Measurements from ENCODE around the gene DIPK1A.
A peak's percentile ranks its signal among the peaks of the same experiment; 100 is the strongest.

The DIPK1A gene

DNA sequence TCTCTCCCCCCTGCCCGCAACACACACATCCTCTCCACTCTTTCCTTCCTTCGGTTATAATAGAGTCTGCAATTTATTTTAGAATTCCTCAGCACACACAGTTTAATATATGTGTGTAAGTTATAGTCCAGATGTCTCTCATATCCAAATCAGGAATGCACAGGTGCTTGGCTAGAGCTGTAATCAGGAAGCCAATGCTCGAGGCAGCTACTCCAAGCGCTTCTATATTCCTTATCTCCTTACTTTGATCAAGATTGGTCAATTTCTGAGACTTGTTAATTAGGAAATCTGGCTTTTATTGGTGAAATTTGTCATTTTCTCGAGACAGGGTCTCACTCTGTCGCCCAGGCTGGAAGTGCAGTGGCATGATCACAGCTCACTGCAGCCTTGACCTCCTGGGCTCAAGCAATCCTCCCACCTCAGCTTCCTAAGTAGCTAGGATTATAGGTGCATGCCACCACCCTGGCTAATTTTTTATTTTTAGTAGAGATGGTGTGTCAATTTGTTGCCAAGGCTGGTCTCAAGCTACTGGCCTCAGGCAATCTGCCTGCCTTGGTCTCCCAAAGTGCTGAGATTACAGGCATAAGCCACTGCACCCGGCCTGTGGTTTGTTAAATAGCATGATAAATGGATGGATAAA is 101.7 kb downstream of the DIPK1A start:
- peaks cover 11% of the 10 kb centered on the region for H3K36me3 Mint-ChIP-seq (ENCODE audit: low read depth)
- H3K27ac Mint-ChIP-seq = no peak overlapping the region
- H3K4me3 Mint-ChIP-seq = peak overlapping the region; percentile 59
- peaks cover 19% of the 10 kb centered on the region for H3K4me1 Mint-ChIP-seq (ENCODE audit: low read depth)
- H3K9me3 Mint-ChIP-seq = no peaks in the 10 kb centered on the region
- H3K27me3 Mint-ChIP-seq = no peaks in the 10 kb centered on the region

DNA sequence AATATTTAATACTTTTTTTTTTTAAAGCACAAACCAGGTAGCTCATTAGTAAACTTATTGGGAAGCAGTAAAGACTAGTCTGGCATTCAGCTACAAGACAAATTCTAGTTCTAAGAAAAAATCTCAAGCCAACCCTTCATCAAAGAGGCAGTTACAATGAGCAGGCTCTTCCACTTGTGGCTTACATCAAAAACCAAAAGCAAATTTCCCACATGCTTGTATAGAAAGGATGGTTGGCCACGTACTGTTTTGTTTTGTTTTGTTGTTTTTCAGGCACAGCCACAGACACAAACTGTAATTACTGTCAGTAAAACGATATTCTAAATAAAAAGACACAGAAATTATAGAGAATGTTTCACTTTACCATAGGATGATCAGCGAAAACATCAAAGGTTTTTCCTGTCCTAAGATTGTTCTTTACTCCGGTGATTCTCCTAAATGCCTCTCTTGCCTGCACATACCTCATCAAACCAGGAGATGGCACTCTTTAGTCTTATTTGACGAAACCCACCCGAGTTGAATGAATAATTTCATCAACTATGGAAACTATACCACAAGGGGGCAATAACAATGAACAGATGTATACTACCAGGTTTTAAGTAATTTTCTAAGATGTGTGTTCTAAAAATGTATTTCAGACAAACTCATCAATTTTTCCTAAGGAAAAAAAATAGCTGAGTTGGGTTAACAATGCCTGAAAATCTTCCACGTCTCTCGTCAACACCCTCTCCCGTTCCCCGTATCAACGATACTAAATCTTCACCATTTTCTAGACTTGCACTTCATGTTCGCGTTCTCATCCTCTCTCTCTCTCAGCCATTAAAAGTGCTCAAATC is 102.5 kb downstream of the DIPK1A start:
- H3K4me1 Mint-ChIP-seq (ENCODE audit: low read depth) = peaks cover 21% of the 10 kb centered on the region
- no peaks in the 10 kb centered on the region for H3K27me3 Mint-ChIP-seq
- H3K27ac Mint-ChIP-seq = no peak overlapping the region
- no peaks in the 10 kb centered on the region for H3K9me3 Mint-ChIP-seq
- peaks cover 14% of the 10 kb centered on the region for H3K36me3 Mint-ChIP-seq (ENCODE audit: low read depth)
- peak overlapping the region; percentile 59 for H3K4me3 Mint-ChIP-seq

DNA sequence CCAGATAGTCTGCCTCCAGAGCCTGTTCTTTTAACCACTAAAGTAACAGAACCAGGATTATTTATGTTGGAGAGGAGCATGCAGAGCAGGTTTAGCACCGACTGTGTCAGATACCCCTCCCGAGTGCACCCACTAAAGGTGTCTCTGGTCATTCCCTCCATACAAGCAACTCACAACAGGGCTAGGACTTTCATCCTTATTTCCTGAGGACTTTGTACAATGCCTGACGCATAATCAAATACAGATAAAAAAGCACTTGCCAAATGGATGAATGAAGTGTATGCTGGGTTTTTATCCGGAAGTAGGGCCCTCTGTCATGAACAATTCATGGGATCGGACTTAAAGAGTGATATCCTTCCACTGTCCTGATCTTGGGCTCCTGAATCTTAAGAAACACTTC is 103.4 kb downstream of the DIPK1A start:
- peaks cover 21% of the 10 kb centered on the region for H3K4me1 Mint-ChIP-seq (ENCODE audit: low read depth)
- H3K9me3 Mint-ChIP-seq = no peaks in the 10 kb centered on the region
- H3K4me3 Mint-ChIP-seq = no peak overlapping the region
- H3K36me3 Mint-ChIP-seq (ENCODE audit: low read depth) = peaks cover 14% of the 10 kb centered on the region
- H3K27ac Mint-ChIP-seq = no peak overlapping the region
- no peaks in the 10 kb centered on the region for H3K27me3 Mint-ChIP-seq

DNA sequence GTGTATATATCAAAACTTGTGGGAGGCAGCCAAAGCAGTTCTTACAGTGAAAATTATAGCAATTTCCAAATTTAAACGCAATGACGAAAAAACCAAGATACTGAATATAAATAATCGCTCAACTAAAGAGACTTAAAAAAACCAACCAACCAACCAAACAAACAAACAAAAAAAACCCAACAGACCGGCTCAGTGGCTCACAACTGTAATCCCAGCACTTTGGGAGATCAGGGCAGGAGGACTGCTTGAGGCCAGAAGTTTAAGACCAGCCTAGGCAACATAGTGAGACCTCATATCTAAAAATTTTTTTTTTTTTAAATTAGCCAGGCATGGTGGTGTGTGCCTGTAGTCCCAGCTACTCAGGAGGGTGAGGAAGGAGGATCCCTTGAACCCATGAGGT is 106.0 kb downstream of the DIPK1A start:
- peaks cover 25% of the 10 kb centered on the region for H3K4me1 Mint-ChIP-seq (ENCODE audit: low read depth)
- no peak overlapping the region for H3K4me3 Mint-ChIP-seq
- H3K36me3 Mint-ChIP-seq (ENCODE audit: low read depth) = peaks cover 21% of the 10 kb centered on the region
- H3K27me3 Mint-ChIP-seq = no peaks in the 10 kb centered on the region
- H3K9me3 Mint-ChIP-seq = no peaks in the 10 kb centered on the region
- H3K27ac Mint-ChIP-seq = no peak overlapping the region

DNA sequence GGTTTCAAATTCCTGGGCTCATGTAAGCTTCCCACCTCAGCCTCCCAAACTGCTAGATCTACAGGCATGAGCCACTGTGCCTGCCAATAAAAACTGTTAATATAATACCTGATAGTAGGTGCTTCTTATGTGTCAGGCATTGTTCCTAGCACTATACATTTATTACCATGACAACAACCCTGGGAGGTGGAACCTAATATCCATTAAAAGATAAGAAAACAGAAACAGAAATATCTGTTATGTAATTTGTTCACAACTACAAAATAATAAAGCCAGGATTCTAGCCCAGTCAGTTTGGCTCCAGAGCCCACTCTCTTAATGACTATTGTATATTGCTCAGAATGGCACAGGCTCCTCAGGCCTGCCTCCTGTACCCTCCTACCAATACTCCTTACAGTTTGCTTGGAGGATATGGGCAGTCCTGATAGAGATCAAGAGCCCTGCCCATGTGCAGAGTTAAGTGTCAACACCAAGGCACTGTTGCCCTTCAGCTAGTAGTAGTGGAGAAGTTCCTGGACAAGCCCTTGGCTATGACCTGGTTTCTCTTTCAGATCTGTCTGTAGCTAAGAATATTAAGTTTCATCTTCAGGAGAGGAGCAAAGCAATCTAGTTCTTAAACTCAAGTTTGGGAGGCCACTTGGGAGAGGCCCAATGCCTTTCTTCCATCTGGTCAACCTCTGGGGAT is 107.0 kb downstream of the DIPK1A start:
- Mint-ChIP-seq H3K4me3 (no peak overlapping the region), H3K27ac (no peak overlapping the region)

DNA sequence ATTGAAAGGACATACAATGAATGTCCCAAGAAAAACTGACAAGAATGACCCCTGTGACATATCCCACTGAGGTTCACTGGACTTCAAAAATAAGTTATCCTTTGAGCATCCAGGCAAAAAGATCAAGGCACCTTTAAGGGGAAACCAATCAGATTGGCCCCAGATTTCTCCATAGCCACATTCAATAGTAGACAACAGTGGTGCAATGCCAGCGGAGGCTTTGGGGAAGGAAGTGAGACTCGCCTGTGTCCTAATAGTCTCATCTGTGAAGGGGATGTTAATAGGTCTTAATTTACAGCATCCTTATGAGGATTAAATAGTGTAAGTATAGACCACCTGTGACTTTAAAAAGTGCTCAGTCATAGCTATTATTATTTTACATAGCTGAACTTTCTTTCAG is 108.0 kb downstream of the DIPK1A start:
- peaks cover 10% of the 10 kb centered on the region for H3K4me1 Mint-ChIP-seq (ENCODE audit: low read depth)
- no peaks in the 10 kb centered on the region for H3K27me3 Mint-ChIP-seq
- no peaks in the 10 kb centered on the region for H3K9me3 Mint-ChIP-seq
- H3K36me3 Mint-ChIP-seq (ENCODE audit: low read depth) = peaks cover 25% of the 10 kb centered on the region
- no peak overlapping the region for H3K27ac Mint-ChIP-seq
- H3K4me3 Mint-ChIP-seq = no peak overlapping the region

More for the DNA sequence above, 107.0 kb downstream of the DIPK1A start:
- Mint-ChIP-seq H3K9me3 (no peaks in the 10 kb centered on the region), H3K36me3 (ENCODE audit: low read depth) (peaks cover 25% of the 10 kb centered on the region), H3K4me1 (ENCODE audit: low read depth) (peaks cover 18% of the 10 kb centered on the region), H3K27me3 (no peaks in the 10 kb centered on the region)

DNA sequence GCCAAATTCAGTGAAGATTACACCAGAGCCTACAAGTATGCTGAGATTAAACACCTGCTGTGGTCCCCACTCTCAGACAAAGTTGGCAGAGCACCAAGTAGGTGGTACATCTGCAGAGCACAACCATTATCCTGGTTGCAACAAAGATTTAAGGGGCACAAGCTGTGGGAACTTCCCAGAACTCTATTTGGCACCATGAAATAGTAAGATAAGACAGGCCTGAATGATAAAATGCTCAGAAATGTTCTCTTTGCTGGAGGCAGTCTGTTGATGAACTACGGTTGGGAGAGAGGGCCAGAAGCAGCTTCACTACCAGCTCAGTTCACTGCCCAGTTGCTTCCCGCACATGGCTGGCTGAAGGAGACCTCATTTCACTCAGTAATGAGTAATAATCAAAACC is 109.5 kb downstream of the DIPK1A start:
- Mint-ChIP-seq H3K27ac (no peak overlapping the region), H3K36me3 (ENCODE audit: low read depth) (peaks cover 29% of the 10 kb centered on the region), H3K4me3 (no peak overlapping the region), H3K4me1 (ENCODE audit: low read depth) (peaks cover 10% of the 10 kb centered on the region), H3K27me3 (no peaks in the 10 kb centered on the region), H3K9me3 (no peaks in the 10 kb centered on the region)

DNA sequence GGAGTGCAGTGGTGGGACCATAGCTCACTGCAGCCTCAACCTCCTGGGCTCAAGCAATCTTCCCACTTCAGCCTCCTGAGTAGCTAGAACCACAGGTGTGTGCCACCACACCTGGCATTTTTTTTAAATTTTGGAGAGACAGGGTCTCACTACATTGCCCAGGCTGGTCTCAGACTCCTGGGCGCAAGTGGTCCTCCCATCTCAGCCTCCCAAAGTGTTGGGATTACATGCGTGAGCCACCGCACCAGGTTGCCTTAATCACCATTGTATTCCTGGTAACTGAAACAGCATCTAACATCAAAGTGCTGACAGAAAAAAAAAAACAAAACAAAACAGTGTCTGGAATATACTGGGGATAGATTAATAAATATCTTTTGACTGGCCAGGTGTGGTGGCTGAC is 111.2 kb downstream of the DIPK1A start:
- Mint-ChIP-seq H3K27me3 (no peaks in the 10 kb centered on the region), H3K27ac (no peak overlapping the region), H3K9me3 (no peaks in the 10 kb centered on the region), H3K4me1 (ENCODE audit: low read depth) (peaks cover 10% of the 10 kb centered on the region), H3K36me3 (ENCODE audit: low read depth) (peaks cover 29% of the 10 kb centered on the region), H3K4me3 (no peak overlapping the region)

DNA sequence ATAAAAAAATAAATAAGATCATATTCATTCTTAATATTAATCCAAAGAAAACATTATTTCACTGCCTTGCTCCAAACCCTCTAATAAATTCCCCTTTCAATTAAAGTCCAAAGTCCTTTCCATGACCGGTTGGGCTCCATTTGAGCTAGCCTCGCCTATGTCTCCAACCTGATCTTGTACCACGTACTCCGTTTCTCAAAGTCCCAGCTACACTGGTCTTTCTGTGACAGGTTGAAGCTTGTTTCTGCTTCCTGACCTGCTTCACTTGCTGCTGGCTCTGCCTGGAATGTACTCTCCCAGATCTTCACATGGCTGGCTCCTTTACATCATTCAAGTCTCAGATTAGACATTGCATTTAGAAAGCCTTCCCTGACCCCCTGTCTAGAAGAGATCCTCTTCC is 113.1 kb downstream of the DIPK1A start:
- H3K4me1 Mint-ChIP-seq (ENCODE audit: low read depth) = peaks cover 4% of the 10 kb centered on the region
- H3K4me3 Mint-ChIP-seq = no peak overlapping the region
- no peak overlapping the region for H3K27ac Mint-ChIP-seq
- H3K27me3 Mint-ChIP-seq = no peaks in the 10 kb centered on the region
- no peaks in the 10 kb centered on the region for H3K9me3 Mint-ChIP-seq
- H3K36me3 Mint-ChIP-seq (ENCODE audit: low read depth) = peaks cover 34% of the 10 kb centered on the region

DNA sequence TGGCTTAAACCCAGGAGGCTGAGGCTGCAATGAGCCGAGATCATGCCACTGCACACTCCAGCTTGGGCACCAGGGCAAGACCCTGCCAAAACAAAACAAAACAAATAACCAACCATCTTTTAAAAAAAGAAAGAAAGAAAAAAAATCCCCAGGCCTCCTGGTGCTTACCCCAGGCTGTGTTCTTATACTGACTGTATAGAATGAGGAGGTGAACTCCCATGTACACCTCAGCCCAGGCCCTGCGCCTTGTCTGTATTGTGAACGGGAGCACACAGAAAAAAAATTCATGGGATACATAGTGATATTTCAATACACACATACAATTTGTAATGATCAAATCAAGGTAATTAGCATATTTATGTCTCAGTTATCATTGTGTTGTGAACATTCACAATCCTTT is 115.4 kb downstream of the DIPK1A start:
- Mint-ChIP-seq H3K27me3 (no peaks in the 10 kb centered on the region), H3K9me3 (no peaks in the 10 kb centered on the region), H3K4me1 (ENCODE audit: low read depth) (peaks cover 5% of the 10 kb centered on the region), H3K4me3 (no peak overlapping the region), H3K36me3 (ENCODE audit: low read depth) (peaks cover 50% of the 10 kb centered on the region), H3K27ac (no peak overlapping the region)

DNA sequence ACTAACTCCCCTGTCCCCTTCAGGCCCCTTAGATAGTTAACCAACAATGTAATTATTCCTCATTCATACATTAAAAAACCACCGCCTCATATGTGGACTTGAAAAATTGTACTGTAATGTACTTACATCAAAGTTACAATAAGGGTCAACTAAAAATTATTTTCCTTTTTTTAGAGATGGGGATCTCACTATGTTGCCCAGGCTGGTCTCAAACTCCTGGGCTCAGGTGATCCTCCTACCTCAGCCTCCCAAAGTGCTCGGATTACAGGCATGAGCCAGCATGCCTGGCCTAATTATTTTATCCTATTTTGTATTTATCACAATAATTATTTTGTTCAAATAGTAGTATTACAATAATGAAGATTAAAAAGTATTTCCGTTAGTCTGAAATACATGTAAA is 116.8 kb downstream of the DIPK1A start:
- Mint-ChIP-seq H3K27me3 (no peaks in the 10 kb centered on the region), H3K4me1 (ENCODE audit: low read depth) (peaks cover 20% of the 10 kb centered on the region), H3K4me3 (no peak overlapping the region), H3K9me3 (no peaks in the 10 kb centered on the region), H3K36me3 (ENCODE audit: low read depth) (peaks cover 61% of the 10 kb centered on the region), H3K27ac (no peak overlapping the region)

DNA sequence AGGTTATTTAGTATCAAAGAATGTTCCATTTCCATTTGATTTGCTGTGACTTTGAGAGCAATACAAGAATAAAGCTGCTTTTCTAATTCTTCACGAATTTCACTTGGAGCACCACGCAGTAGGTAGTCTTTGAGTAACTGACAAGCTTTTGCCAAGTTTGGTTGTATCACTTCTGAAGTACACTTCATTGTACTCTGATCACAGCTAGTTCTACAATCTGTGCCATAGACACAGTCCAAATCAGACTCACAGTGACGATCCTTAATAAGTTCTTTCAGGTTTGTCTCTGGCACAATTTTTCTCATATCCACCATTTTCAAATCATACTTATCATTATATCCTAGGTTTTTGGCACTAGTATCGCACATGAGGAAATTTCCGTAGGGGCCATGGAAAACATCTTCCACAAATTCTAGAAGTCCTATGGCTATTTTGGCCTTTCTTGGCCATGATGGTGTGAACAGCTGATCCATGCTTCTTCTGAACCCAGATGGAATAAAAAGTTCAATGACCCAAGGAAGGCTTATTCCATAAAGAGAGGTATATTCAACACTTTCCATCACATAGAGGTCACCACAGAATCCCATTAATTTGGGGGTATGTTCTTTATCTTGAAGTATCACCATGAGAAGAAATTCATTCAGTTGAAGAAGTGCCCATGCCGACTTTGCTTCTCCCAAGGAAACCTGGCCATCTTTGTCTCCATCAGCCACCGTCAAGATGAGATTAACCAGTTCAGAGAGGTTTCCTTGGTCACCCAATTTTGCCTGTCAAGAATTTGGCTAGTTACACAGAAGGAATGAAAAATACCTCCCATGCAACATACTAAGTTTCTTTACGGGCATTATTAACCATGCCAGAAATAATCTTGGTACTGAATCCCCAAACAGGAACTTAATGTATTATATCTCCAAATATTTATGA is 117.6 kb downstream of the DIPK1A start:
- Mint-ChIP-seq H3K4me3 (no peak overlapping the region), H3K9me3 (no peaks in the 10 kb centered on the region), H3K27me3 (no peaks in the 10 kb centered on the region), H3K36me3 (ENCODE audit: low read depth) (peaks cover 68% of the 10 kb centered on the region), H3K4me1 (ENCODE audit: low read depth) (peaks cover 24% of the 10 kb centered on the region), H3K27ac (peak overlapping the region; percentile 8)

DNA sequence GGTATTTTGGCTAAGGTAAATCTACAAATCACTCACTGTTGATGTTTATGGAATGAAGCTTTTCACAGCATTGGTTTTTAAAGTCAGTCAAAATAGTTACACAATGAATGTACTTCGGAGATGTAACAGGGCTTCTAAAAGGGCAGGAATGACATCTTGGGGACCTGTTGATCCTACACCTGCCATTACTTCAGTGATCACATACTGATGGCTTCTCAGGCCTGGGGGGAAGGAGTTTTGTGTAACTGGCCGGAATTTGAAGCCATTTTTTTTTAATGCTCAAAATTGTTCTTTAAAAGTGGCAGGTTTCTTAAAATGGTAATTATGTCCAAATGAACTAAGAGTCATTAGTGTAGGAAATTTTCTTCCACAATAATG is 118.2 kb downstream of the DIPK1A start:
- H3K9me3 Mint-ChIP-seq = no peaks in the 10 kb centered on the region
- H3K4me1 Mint-ChIP-seq (ENCODE audit: low read depth) = peaks cover 31% of the 10 kb centered on the region
- no peak overlapping the region for H3K27ac Mint-ChIP-seq
- peaks cover 75% of the 10 kb centered on the region for H3K36me3 Mint-ChIP-seq (ENCODE audit: low read depth)
- H3K27me3 Mint-ChIP-seq = no peaks in the 10 kb centered on the region
- no peak overlapping the region for H3K4me3 Mint-ChIP-seq

All from stimulated activated naive CD8-positive, alpha-beta T cell treated with anti-CD3 and anti-CD28 coated beads, Interleukin-15, Interleukin-2, amounts not matched to agents 100 ng/mL and 50 ng/mL, for 24 hours (primary cell).